GM19324 (cell line): ENCODE results near the gene TNFAIP8L1.

Source experiments
- ATAC-seq: cut with Tn5 transposase; IDR thresholded peaks from one replicate; pipeline ENCODE4 v1.9.1; 2021; ENCODE audit warnings: mild to moderate bottlenecking, moderate library complexity; ENCODE audit not compliant: unreplicated experiment, low FRiP score

Gene TNFAIP8L1

DNA sequence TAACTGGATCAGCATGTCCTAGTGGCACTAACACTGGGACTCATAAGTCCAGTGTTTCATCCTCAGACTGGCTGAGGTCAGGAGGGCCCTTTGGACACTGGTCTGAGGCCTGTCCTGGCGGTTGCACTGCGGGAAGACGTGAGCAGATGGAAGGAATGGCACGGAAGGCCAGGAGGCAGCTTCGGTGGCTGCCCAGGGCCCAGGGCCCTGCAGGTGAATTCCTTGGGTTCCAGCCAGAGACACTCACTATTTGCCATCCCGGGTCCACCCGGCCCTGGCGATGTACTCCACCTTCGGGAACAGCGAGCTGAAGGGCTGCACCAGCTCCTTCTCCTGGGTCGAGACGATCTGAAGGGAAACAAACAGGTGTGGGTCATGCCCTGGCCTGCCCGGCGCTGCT is 58.0 kb downstream of the TNFAIP8L1 start:
- no peak for ATAC-seq

- ATAC-seq: no peak
Measured at GRCh38 chr19:4699826-4700692, 60.7 kb downstream of the TNFAIP8L1 start.

- ATAC-seq: no peak
Measured at GRCh38 chr19:4700693-4700970, 61.3 kb downstream of the TNFAIP8L1 start.

DNA sequence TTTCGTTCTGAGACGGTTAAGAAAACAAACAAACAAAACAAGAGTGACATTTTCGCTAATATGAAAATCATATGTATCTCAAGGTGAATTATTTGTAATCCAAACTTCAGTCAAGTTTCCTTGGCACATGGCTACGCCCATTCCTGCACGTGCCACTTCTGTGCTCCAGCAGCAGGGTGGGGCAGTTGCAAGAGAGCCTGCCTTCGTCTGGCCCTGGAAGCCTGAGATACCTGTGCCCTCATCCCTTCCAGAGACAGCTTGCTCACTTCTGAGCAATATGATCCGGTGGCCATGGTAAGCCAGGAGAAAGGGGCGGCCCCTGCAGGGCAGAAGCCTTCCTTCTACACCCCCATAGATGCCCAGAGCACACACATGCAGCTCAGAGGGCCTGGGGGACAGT is 62.2 kb downstream of the TNFAIP8L1 start:
- ATAC-seq: no peak

DNA sequence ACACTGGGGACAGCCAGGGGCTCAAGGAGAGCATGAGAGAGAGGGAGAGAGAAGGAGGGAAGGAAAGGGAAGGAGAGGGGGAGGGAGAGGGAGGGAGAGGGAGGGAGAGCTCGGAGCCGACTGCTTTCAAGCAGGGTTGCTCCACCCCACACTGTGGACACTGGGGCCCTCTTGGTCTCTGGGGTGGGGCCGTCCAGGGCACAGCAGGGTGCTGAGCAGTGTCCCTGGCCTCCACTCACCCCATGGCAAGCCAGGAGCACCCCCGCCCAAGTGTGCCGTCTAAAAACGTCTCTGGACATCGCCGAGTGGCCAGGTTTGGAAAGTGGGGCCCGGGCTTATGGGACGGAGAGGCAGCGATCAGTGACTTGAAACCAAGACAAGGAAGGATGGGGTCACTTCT is 63.4 kb downstream of the TNFAIP8L1 start:
- no peak for ATAC-seq

DNA sequence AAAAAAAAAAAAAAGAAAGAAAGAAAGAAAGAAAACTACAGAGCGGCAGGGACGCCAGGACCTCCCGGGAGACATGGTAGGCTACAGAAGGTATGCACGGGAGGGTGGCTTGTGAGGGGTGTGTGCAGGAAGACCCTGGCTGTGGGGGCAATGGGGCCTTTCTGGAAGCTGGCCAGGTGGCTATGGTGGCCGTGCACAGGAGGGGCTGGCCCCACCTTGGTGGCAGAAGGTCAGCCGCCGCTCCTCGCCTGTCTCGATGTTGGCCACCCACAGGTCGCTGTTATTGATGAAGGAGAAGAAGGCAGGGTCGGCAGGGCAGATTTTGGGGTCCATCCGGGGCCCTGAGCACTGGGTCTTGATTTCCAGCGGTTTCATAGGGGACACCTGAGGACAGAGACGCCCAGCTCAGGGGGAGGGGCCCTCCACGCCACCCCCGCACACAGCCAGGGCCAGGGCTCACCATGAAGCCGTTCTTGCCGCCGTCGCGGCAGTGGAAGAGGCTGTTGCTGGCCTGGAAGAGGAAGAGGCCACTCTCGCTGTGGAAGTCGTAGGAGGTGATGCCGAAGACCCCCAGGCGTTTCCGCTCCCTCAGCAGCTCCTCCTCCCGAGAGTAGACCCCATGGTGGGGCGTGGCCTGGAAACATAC is 64.5 kb downstream of the TNFAIP8L1 start:
- no peak for ATAC-seq

GRCh38 chr19:4704317-4704673 is 65.0 kb downstream of the TNFAIP8L1 start:
- ATAC-seq: no peak
